ENCODE data around the gene ENDOV.

- TF ChIP-seq CTCF (conservative IDR thresholded peaks at IDR 0.05; ENCODE audit: low read depth, low read length), result no peak
- TF ChIP-seq EZH2 (IDR thresholded peaks at IDR 0.05; ENCODE audit: borderline replicate concordance, low read depth, low read length, poor library complexity, severe bottlenecking), result no peak
Measured at GRCh38 chr17:80427366-80428282, 12.7 kb downstream of the ENDOV start.
